ENCODE results near the gene SPA17.

SPA17 gene

GRCh38 chr11:124724979-124725718 lies 51.4 kb downstream of the SPA17 start:
- Mint-ChIP-seq H3K9me3 (no peaks in the 10 kb centered on the region), H3K27me3 (peaks cover 16 to 21% of the 10 kb centered on the region in 2 donors), H3K4me1 (peaks cover 44 to 56% of the 10 kb centered on the region in 2 donors), H3K36me3 (no peaks in the 10 kb centered on the region), H3K4me3 (peak overlapping the region; percentile 69 to 71), H3K27ac (peak overlapping the region; percentile 79)
- DNase-seq (peak; percentile 13), ATAC-seq (replicated peaks) (peak; percentile 90 to 91)

GRCh38 chr11:124725719-124726105 lies 52.0 kb downstream of the SPA17 start:
- Mint-ChIP-seq H3K9me3 (no peaks in the 10 kb centered on the region), H3K4me1 (peaks cover 44 to 54% of the 10 kb centered on the region in 2 donors), H3K36me3 (no peaks in the 10 kb centered on the region), H3K4me3 (peak overlapping the region; percentile 69 to 71), H3K27me3 (peaks cover 16 to 21% of the 10 kb centered on the region in 2 donors), H3K27ac (peak overlapping the region; percentile 45)
- ATAC-seq (replicated peaks): peak; percentile 8 to 28
- DNase-seq: no peak

GRCh38 chr11:124727474-124727873 lies 53.8 kb downstream of the SPA17 start:
- Mint-ChIP-seq H3K27ac (no peak overlapping the region), H3K36me3 (no peaks in the 10 kb centered on the region), H3K27me3 (peaks cover 0 to 7% of the 10 kb centered on the region in 2 donors), H3K4me3 (no peak overlapping the region), H3K4me1 (peaks cover 32 to 38% of the 10 kb centered on the region in 2 donors), H3K9me3 (no peaks in the 10 kb centered on the region)
- ATAC-seq (replicated peaks) (no peak), DNase-seq (no peak)

DNA sequence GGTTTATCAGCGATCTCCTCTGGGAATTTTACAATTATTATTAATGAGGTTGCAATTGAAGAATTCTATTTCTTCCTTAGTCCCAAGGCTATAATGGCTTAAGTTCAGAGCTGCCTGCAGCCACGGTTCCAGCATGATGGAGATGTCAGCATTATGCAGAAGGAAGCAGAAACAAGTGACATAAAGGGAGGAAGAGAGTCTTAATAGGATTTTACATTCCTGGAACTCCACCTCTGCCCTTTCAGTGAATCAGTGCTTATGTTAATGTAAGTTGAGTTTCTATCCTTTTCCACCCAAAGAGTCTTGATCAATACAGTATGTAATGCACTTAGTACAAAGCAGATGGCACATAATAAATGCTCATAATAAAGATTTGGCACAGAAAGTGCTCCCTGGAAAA lies 54.4 kb downstream of the SPA17 start:
- peaks cover 27 to 31% of the 10 kb centered on the region in 2 donors for H3K4me1 Mint-ChIP-seq
- no peak overlapping the region for H3K4me3 Mint-ChIP-seq
- no peak for ATAC-seq (replicated peaks)
- no peaks in the 10 kb centered on the region for H3K36me3 Mint-ChIP-seq
- no peak overlapping the region for H3K27ac Mint-ChIP-seq
- no peak for DNase-seq
- no peaks in the 10 kb centered on the region for H3K9me3 Mint-ChIP-seq
- H3K27me3 Mint-ChIP-seq: peaks cover 0 to under 1% of the 10 kb centered on the region in 2 donors

DNA sequence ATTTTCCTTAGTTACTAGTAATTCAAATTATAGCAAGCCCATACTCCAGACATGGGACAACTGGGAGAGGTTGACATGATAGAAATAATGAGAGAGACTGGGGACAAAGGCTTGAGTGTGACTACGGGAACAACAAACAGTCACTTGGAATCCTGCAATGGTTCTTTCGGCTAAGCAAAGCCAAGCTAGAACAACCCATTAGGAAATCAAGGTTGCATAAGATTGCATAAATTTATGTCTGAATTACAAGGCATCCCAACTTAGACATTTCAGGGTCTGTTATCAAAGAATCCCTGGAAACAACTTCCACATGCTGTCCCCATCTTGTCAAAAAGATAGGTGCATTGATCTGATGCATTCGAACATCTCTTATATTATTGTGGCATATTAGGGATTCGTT lies 55.9 kb downstream of the SPA17 start:
- no peak for DNase-seq
- Mint-ChIP-seq H3K4me3 (no peak overlapping the region), H3K36me3 (no peaks in the 10 kb centered on the region), H3K4me1 (peaks cover 17 to 18% of the 10 kb centered on the region in 2 donors), H3K27ac (no peak overlapping the region), H3K27me3 (no peaks in the 10 kb centered on the region), H3K9me3 (no peaks in the 10 kb centered on the region)
- no peak for ATAC-seq (replicated peaks)

DNA sequence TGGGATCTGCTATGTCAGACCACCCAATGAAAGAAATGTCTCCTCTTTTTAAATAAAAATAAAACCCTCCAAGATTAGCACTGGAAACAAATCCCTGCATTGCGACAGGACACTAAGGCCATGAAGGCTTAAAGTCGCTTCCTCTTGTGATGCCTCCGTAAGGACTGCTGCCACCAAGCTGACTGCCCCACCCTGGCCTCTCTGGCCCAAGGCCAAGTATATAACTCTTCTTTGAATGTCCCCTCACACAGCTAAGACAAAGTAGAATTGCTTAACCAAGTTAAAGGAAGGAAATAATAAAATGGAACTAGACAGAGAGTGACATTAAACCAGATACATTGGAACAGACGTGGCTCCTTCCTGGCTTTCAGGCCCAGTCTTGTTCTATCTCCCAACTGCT lies 58.5 kb downstream of the SPA17 start:
- peaks cover 0 to 4% of the 10 kb centered on the region in 2 donors for H3K27me3 Mint-ChIP-seq
- no peak overlapping the region for H3K4me3 Mint-ChIP-seq
- H3K9me3 Mint-ChIP-seq: no peaks in the 10 kb centered on the region
- no peaks in the 10 kb centered on the region for H3K36me3 Mint-ChIP-seq
- H3K4me1 Mint-ChIP-seq: peaks cover 7 to 8% of the 10 kb centered on the region in 2 donors
- ATAC-seq (replicated peaks) (no peak), DNase-seq (no peak)
- no peak overlapping the region for H3K27ac Mint-ChIP-seq

DNA sequence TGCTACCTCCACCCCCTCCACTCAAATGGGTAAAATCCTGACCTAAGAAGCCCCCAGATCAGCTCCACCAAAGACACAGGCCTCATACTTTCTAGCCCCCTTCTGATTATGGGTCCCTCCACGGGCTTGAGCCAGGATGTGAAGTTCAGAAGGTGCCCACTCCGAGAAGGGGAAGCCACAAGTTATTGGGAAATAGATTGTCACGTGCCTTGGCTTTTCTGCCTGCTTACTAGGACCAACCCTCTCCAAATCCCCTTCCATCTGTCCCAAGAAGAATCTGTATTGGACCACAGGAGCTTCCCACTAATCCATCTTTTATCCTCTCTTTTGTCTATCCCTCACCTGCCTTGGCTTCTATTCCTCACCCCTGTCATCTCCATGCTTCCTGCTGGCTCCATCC lies 63.0 kb downstream of the SPA17 start:
- ATAC-seq (replicated peaks) (no peak), DNase-seq (no peak)
- Mint-ChIP-seq H3K36me3 (no peaks in the 10 kb centered on the region), H3K4me3 (no peak overlapping the region), H3K4me1 (peaks cover 20 to 38% of the 10 kb centered on the region in 2 donors), H3K27ac (no peak overlapping the region), H3K27me3 (peaks cover 6 to 8% of the 10 kb centered on the region in 2 donors), H3K9me3 (no peaks in the 10 kb centered on the region)

- Mint-ChIP-seq H3K9me3 (no peaks in the 10 kb centered on the region), H3K4me3 (no peak overlapping the region), H3K4me1 (peaks cover 20 to 41% of the 10 kb centered on the region in 2 donors), H3K27me3 (peaks cover 6 to 11% of the 10 kb centered on the region in 2 donors), H3K27ac (no peak overlapping the region), H3K36me3 (no peaks in the 10 kb centered on the region)
- no peak for ATAC-seq (replicated peaks)
- no peak for DNase-seq
These were observed 64.1 kb downstream of the SPA17 start for GRCh38 chr11:124737638-124738305.

DNA sequence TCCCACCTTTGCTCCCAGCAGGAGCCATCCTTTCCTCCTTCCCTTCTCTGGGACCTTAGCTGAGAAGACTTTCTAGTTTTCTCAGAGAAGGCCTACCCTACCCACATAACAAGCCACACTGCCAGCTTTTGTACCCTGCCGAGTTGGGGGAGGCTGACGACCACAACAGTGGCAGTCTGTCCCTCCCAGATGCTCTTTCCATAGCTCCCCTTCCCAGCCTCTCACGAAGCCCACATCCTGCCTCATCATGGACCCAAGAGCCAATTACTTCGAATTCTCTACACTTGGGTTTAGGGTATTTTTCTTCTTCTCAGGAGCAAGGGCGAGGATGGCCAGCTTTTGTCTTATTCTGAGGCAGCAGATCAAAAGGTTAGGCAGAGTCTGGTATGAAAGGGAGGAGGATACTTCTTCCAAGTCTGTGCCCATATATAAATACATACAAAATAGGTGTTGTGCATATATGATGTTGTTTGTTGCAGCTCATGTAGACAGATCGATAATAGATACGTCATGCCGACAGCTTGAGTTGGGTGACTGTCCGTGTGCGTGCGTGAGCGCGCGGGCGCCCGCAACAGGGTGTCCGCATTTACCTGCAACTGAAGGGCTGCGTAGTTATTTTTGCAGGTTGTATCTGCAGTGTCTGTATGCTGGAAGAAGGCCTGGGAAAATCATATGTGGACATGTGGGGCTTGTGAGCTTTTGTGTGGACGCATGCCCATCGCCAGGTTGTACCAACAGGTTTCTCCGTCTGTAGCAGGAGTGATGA lies 65.2 kb downstream of the SPA17 start:
- peak overlapping the region; percentile 89 to 90 for H3K4me3 Mint-ChIP-seq
- H3K27ac Mint-ChIP-seq: no peak overlapping the region
- H3K9me3 Mint-ChIP-seq: no peaks in the 10 kb centered on the region
- H3K27me3 Mint-ChIP-seq: peaks cover 6 to 11% of the 10 kb centered on the region in 2 donors
- no peak for DNase-seq
- H3K36me3 Mint-ChIP-seq: no peaks in the 10 kb centered on the region
- no peak for ATAC-seq (replicated peaks)
- H3K4me1 Mint-ChIP-seq: peaks cover 20 to 41% of the 10 kb centered on the region in 2 donors

GRCh38 chr11:124739479-124740276 lies 66.0 kb downstream of the SPA17 start, which contains the start of gene NRGN:
TSS of gene NRGN (plus strand) at chr11:124739942. CDS start at chr11:124740085, 143 bp downstream.
- ATAC-seq (replicated peaks): peak; percentile 93
- no peaks in the 10 kb centered on the region for H3K9me3 Mint-ChIP-seq
- H3K4me1 Mint-ChIP-seq: peaks cover 20 to 41% of the 10 kb centered on the region in 2 donors
- H3K27ac Mint-ChIP-seq: peak within 1 kb of the TSS; percentile 71
- H3K36me3 Mint-ChIP-seq: no peaks in the 10 kb centered on the region
- H3K27me3 Mint-ChIP-seq: peaks cover 6 to 11% of the 10 kb centered on the region in 2 donors
- peak; percentile 72 for DNase-seq
- H3K4me3 Mint-ChIP-seq: peak within 1 kb of the TSS; percentile 89 to 90

DNA sequence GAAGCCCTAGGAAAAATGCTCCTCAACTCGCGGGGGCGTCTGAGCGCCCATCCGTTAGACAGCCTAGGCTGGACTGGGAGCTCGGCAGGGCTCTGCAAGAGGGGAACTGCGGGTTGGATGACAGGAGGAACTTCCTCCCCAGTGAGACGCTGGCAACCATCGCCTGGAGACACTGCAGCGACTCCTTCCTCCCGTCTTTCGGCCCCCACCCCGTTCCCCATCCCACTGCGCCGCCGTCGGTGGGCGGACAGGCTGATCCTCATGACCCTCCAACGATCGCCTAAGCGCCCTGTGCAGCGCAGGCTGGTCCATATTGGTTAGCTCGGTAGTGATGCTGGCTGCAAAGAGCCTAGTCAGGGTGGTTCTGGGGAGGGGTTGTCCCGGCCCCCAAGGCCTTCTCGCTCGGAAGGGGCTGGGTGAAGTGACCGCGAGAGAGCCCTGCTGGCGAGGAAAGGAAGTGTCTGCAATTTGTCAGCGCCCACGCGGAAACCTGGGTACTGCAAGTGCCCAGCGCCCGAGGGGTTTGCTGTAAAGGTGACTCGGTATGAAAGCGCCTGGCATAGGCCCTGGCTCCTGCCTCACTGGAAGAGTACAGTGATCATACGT lies 66.7 kb downstream of the SPA17 start:
- peak overlapping the region; percentile 89 to 90 for H3K4me3 Mint-ChIP-seq
- DNase-seq (peak; percentile 50), ATAC-seq (replicated peaks) (peak; percentile 68 to 72)
- no peaks in the 10 kb centered on the region for H3K36me3 Mint-ChIP-seq
- peaks cover 23 to 47% of the 10 kb centered on the region in 2 donors for H3K4me1 Mint-ChIP-seq
- no peaks in the 10 kb centered on the region for H3K9me3 Mint-ChIP-seq
- H3K27ac Mint-ChIP-seq: peak overlapping the region; percentile 71
- peaks cover 6 to 11% of the 10 kb centered on the region in 2 donors for H3K27me3 Mint-ChIP-seq

DNA sequence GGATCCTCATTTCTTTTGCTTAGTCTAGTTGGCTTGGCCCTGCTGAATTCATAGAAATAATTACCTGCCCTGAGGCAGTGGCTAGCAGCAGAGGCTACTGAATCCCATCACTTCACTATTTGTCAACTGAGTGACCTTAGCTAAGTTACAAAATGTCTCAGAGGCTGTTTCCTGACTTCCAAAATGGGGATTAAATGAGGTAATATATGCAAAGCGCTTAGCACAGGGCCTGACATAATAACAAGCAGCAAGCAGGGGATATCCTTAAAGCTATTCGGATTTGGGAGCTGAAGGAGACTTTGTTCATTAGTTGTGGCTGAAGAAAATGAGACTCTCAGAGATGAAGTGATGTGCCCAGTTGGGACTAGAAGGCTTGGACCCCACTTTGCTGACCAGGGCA lies 68.9 kb downstream of the SPA17 start:
- H3K27me3 Mint-ChIP-seq: peaks cover 6 to 8% of the 10 kb centered on the region in 2 donors
- H3K27ac Mint-ChIP-seq: no peak overlapping the region
- H3K36me3 Mint-ChIP-seq: no peaks in the 10 kb centered on the region
- H3K9me3 Mint-ChIP-seq: no peaks in the 10 kb centered on the region
- no peak for ATAC-seq (replicated peaks)
- no peak for DNase-seq
- H3K4me3 Mint-ChIP-seq: no peak overlapping the region
- peaks cover 21 to 44% of the 10 kb centered on the region in 2 donors for H3K4me1 Mint-ChIP-seq

- H3K4me1 Mint-ChIP-seq: peaks cover 21 to 46% of the 10 kb centered on the region in 2 donors
- no peak overlapping the region for H3K27ac Mint-ChIP-seq
- H3K9me3 Mint-ChIP-seq: no peaks in the 10 kb centered on the region
- no peak for ATAC-seq (replicated peaks)
- H3K27me3 Mint-ChIP-seq: peaks cover 6 to 8% of the 10 kb centered on the region in 2 donors
- H3K36me3 Mint-ChIP-seq: no peaks in the 10 kb centered on the region
- no peak for DNase-seq
- no peak overlapping the region for H3K4me3 Mint-ChIP-seq
These were observed 69.3 kb downstream of the SPA17 start for GRCh38 chr11:124743050-124743449.
